NCI-H2081 (cell line): ENCODE results near the gene ARHGAP30.
"Not testable (repeated sequence)": the region's sequence is repeated elsewhere in the genome, so short reads cannot be mapped to it uniquely, and the experiment has no call there.

Source experiments
- DNase-seq, 2 experiments: peaks; one replicate each; lab custom pipeline; 2025; lab: John Stamatoyannopoulos, UW

Gene ARHGAP30

DNA sequence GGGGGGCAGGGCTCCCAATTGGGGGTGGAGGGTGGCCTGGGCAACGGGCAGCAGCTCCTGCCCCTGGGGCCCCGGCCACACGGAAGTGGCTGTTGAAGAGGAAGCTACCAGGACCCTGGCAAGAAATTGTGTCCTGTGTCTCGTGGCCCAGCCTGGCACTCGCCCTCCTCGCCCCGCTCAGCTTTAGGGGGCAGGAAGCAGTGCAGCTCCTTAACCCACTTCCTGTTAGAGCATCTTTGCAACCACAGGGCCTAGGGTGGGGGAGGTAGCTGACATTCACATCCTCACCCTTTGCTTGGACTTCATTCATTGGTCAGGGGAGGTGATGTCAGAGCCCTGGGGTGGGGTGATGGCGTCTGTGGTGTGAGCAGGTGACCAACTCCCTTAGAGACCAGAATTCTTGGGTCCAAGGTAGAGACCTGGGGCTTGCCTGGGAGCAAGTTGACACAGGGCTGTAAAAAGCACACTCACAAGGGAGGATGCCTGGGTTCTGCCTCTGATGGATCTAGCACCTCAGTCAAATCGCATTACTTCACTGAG is at the start of gene ARHGAP30:
TSS of gene ARHGAP30 (minus strand) at position 161 of the 540 bp plus-strand sequence. CDS start 267 bp downstream, outside the sequence.
- no peak for DNase-seq

DNA sequence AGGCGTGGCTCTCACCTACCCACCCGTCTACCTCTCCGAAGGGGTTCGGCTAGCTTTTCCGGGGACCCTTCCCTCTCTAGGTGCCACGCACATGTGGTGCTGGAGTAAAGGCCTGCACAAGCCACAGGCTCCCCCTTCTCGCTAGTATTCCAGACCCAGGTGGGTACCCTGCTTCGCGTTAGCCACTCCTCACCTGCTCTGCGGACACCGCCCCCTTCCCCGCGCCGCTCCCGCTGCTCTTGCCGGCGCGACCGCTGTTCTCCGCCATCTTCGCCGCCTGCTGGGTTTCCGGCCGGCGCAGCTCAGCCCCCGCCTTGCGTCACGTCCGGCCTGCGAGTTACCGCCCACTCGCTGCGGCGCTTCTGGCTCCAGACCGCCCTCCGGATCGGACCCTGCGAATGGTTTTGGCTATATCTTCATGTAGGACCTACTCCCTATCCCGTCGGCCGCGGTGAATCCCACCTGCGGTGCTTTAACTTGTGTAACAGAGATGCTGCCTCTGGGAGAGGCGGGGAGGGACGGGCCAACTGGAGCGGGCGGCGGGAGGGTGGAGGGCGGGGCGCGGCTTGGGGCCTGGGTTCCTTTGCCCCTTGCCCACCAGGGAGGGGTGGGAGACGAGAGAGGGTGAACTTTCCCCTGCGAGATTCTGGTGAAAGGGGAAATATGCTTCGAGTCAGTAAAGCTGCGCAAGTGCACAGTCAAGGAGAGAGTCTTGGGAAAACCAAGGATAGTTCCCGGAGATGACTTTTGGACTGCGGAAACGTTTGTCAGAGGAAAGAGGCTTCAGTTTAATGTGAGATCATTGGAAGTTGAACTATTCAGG is 48.3 kb upstream of the ARHGAP30 start, which contains the start of the genes NIT1 and PFDN2:
TSS of gene NIT1 (plus strand) at position 347 of the 823 bp plus-strand sequence. CDS start at position 419, 72 bp downstream.
TSS of gene PFDN2 (minus strand) at position 279 of the 823 bp plus-strand sequence. CDS start at position 268, 11 bp downstream.
- peak; percentile 84 to 90 for DNase-seq

- DNase-seq = not testable (repeated sequence)
These were observed 46.3 kb upstream of the ARHGAP30 start for GRCh38 chr1:161115961-161116360.

DNA sequence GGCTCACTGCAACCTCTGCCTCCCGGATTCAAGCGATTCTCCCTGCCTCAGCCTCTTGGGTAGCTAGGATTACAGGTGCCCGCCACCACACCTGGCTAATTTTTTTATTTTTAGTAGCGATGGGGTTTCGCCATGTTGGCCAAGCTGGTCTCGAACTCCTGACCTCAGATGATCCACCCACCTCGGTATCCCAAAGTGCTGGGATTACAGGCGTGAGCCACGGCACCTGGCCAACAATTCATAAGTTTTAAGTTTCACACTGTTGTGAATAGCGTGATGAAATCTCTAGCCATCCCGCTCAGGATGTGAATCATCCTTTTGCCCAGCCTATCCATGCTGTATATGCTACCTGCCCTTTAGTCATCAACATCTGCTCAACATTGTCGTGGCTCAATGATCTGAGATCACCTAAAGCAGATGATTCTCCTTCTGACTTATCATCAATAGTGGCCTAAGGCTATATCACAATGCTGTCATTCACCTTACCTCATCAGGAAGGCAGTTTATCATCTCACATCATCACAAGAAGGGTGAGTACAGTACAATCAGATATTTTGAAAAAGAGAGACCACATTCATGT is 45.5 kb upstream of the ARHGAP30 start:
- no peak for DNase-seq

DNA sequence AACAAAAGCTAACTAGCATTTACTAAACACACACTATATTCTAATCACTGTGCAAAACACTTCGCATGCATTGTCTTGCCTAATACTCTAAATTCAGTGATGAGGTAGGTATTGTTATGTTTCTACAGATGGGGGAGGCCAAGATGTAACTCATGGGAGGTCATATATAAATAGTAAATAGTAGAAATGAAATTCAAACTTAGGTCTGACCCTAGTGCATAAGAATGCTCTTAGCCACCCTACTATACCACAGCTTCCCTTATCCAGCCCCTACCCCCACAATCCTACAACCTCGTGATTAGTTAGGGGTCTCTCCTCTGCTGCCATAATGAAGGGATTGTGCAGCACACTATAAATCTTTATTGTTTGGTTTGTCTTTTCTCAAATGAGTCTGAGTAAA is 44.9 kb upstream of the ARHGAP30 start:
- no peak for DNase-seq

- DNase-seq = no peak
These were observed 44.2 kb upstream of the ARHGAP30 start for GRCh38 chr1:161113915-161114314.

- DNase-seq = no peak
These were observed 41.8 kb upstream of the ARHGAP30 start for GRCh38 chr1:161111527-161111926.

- DNase-seq = no peak
These were observed 41.4 kb upstream of the ARHGAP30 start for GRCh38 chr1:161111117-161111516.

DNA sequence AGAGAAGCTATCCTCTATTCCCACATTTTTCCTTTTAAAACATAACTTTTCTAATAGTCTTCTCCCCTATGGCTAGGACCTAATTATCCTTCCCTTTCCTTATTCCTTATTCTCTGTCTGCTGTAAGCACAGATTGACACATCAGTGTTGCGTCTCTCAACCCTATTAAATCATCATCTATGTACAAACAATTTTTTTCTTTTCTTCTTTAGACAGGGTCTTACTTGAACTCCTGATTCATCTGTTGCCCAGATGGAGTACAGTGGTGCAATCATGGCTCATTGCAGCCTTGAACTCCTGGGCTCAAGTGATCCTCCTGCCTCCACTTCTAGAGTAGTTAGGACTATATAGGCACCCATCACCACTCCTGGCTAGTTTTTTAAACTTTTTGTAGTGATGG is 36.7 kb upstream of the ARHGAP30 start:
- no peak for DNase-seq

DNA sequence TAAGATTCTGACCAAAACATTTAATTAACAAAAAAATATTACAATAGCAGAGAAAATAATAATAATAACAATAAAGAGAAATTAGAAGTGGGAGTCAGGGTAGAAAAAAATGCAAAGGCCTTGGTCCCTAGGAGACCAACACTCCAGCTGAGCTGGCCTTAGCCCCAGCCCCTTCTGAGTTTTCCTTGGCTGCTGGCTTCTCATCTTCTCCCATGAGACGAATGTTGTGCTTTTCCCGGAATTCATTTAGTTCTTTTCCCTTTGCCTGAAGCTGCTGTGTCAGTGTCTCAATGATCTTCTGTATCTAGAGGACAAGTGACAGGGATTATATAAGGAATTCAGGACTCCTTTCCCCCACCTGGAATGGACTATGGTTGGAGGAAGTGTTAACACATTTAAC is 30.9 kb upstream of the ARHGAP30 start:
- no peak for DNase-seq

GRCh38 chr1:161099090-161099802 is 29.6 kb upstream of the ARHGAP30 start:
- no peak for DNase-seq

DNA sequence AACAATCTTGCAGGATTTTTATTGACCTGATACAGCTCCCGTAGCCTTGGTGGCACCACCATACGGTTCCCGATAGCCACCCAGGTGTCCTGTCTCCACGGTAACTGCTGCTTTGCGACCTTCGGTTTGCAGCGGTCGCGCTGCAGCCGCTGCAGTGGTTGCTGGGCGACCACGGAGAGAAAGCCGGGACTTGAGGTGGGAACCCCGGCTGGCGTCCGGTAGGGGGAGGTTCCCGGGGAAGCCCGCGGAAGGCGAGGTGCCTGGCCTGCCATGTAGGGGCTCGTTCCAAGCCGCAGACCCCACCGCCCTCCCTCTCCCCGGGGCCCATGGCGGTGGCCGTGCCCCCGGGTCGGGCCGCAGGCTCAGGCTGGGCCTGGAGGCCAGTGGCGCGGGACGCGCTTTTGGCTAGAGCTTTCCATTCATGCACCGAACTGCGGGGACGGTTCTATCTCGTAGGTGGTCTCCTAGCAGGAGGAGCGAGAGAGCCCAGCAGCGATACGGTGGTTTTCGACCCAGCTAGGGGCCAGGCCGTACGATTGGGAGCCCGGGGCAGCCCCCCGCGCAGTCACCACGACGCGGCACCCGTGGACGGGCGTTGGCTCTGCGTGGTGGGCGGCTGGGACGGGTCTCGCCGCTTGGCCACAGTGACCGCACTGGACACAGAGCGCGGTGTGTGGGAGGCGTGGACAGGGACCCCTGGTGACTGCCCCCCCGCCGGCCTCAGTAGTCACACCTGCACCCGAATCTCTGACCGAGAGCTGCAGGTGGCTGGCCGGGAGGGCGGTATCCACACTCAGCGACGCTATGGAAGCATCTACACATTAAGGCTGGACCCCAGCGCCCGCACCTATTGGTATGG is 28.7 kb upstream of the ARHGAP30 start, which contains the start of gene KLHDC9:
TSS of gene KLHDC9 (plus strand) at position 152 of the 859 bp plus-strand sequence. CDS start at position 327, 175 bp downstream.
- DNase-seq = peak; percentile 94 to 98

GRCh38 chr1:161096530-161096929 is 26.8 kb upstream of the ARHGAP30 start:
- no peak for DNase-seq

DNA sequence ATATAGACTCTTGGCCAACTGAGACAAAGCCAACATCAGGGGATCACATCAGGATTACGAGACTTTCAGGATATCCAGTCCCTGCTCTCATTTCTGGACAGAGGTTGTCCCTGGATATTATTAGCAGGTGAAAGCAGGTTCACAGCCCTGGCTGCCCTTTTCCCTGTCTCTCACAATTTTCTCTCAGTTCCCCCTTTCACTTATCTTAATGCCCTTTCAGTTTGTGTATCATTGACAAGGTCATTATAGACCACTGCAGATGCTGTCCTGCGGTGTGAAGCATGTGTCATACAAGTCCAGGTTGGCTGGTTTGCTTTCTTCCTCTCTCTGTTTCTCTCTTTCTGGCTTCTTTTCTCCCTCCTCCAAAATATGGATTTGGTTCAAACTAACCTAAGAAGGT is 26.3 kb upstream of the ARHGAP30 start:
- DNase-seq = no peak

GRCh38 chr1:161095230-161095629 is 25.5 kb upstream of the ARHGAP30 start:
- no peak for DNase-seq

GRCh38 chr1:161094481-161094880 is 24.8 kb upstream of the ARHGAP30 start:
- no peak for DNase-seq

DNA sequence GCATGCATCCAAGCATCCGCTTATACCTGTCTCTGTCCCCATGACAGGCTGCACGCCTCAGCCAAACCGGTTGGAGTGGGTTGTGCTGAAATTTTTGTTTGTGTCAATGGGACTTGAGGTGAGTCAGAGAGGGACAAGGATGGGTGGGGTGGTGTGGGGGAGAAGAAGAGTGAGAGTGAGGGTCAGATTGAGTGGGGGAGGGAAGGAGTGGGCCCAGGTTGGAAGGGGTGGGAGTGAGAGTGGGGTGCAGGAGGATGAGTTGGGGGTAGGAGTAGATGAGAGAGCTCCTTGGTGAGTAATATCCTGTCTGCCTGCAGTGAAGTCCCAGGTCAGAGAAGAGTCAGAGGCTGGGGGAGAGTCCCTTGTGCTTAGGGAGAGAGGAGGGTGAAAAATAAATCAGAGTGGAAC is 22.9 kb upstream of the ARHGAP30 start:
- DNase-seq = no peak

- DNase-seq = no peak
These were observed 22.3 kb upstream of the ARHGAP30 start for GRCh38 chr1:161091796-161092507.

DNA sequence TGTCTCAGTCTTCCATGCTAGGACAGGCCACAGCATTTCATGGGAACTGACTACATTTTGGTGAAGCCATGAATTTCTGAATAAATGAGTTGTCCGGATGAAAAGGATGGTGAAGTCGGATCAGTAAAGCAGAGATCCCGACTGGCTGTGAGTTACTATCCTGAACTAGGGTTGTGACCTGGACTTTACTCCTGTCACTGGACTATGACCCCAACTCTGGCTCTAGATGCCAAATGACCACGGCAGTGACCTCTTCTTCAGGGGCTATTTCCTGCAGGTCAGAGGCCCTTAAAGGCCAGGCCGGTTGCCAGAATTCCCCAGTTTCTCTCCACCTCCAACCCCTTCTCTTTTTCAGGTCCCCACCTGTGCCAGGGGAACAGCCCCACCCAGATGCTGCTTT is 21.4 kb upstream of the ARHGAP30 start:
- DNase-seq = no peak

- no peak for DNase-seq
These were observed 20.9 kb upstream of the ARHGAP30 start for GRCh38 chr1:161090617-161091016.

GRCh38 chr1:161089938-161090337 is 20.2 kb upstream of the ARHGAP30 start:
- no peak for DNase-seq
